ENCODE measurements around the gene TBC1D10A. TPM values are rescaled to one million over a fixed set of nuclear protein-coding genes. Genes with fewer than 3 reads are reported as not detected.

TBC1D10A gene
- total RNA-seq, 2 experiments from 2014 or later, result 20.5 to 21.1 TPM

- peak overlapping the region; percentile 94 for H3K27ac Mint-ChIP-seq
- POLR2A ChIA-PET, result interaction anchor here (4.3 kb wide), 1 partner anchor 8 kb away, joined by 20 read pairs; no protein-coding TSS in a partner anchor
- peaks cover 1% of the 10 kb centered on the region for H3K27me3 Mint-ChIP-seq
- CTCF ChIA-PET, result interaction anchor here (1.0 to 3.6 kb wide), 2 partner anchors 47 to 136 kb away, joined by 4 to 10 read pairs; no protein-coding TSS in a partner anchor
- no peak for ATAC-seq
- H3K4me1 Mint-ChIP-seq (ENCODE audit: low read depth), result peaks cover 46% of the 10 kb centered on the region
- peaks cover 54% of the 10 kb centered on the region for H3K36me3 Mint-ChIP-seq (ENCODE audit: low read depth)
- no peak for TF ChIP-seq CTCF (IDR thresholded peaks at IDR 0.05)
- no peaks in the 10 kb centered on the region for H3K9me3 Mint-ChIP-seq
- no peak for DNase-seq
- intact Hi-C loops (cut with micrococcal nuclease), result no loop called here
- peak overlapping the region; percentile 97 for H3K4me3 Mint-ChIP-seq
These were observed 82.7 kb downstream of the TBC1D10A start for GRCh38 chr22:30244066-30244465.

GRCh38 chr22:30243661-30244060, 83.1 kb downstream of the TBC1D10A start:
- Mint-ChIP-seq H3K27me3 (peaks cover 1% of the 10 kb centered on the region), H3K4me3 (peak overlapping the region; percentile 97), H3K27ac (peak overlapping the region; percentile 94), H3K36me3 (ENCODE audit: low read depth) (peaks cover 54% of the 10 kb centered on the region), H3K9me3 (no peaks in the 10 kb centered on the region), H3K4me1 (ENCODE audit: low read depth) (peaks cover 45% of the 10 kb centered on the region)
- CTCF ChIA-PET, result interaction anchor here (1.0 to 3.6 kb wide), 2 partner anchors 48 to 136 kb away, joined by 4 to 10 read pairs; no protein-coding TSS in a partner anchor
- POLR2A ChIA-PET, result interaction anchor here (4.3 kb wide), 1 partner anchor 7 kb away, joined by 20 read pairs; no protein-coding TSS in a partner anchor
- intact Hi-C loops (cut with micrococcal nuclease), result no loop called here
- TF ChIP-seq CTCF (IDR thresholded peaks at IDR 0.05), result no peak
- DNase-seq (no peak), ATAC-seq (no peak)

Other genes starting within 250 kb of the TBC1D10A start
- gene HORMAD2, start 246.5 kb downstream of the TBC1D10A start, total RNA-seq, result not detected
- gene LIF, start 80.2 kb downstream of the TBC1D10A start, total RNA-seq, result 100 to 1,000 TPM; 160 to 161 TPM
- 10 to 100 TPM; 44.3 to 45.7 TPM for gene OSM, start 60.1 kb downstream of the TBC1D10A start, total RNA-seq
- 1 to 10 TPM; 4.2 to 5.1 TPM for gene CASTOR1, start 37.4 kb downstream of the TBC1D10A start, total RNA-seq
- gene SF3A1, start 30.0 kb upstream of the TBC1D10A start, total RNA-seq, result 100 to 1,000 TPM; 252 to 262 TPM
- 1 to 10 TPM; 2.2 to 2.4 TPM for gene CCDC157, start 30.1 kb upstream of the TBC1D10A start, total RNA-seq
- gene RNF215, start 60.5 kb upstream of the TBC1D10A start, total RNA-seq, result 1 to 10 TPM; 7.1 to 7.2 TPM
- gene SEC14L2, start 70.1 kb upstream of the TBC1D10A start, total RNA-seq, result 10 to 100 TPM; 15.1 to 15.4 TPM
- gene MTFP1, start 98.8 kb upstream of the TBC1D10A start, total RNA-seq, result 10 to 100 TPM; 89.8 to 93.8 TPM
- not detected for gene SEC14L3, start 145.1 kb upstream of the TBC1D10A start, total RNA-seq
- gene SEC14L4, start 178.8 kb upstream of the TBC1D10A start, total RNA-seq, result not detected
- gene SEC14L6, start 219.8 kb upstream of the TBC1D10A start, total RNA-seq, result not detected
- not detected for gene GAL3ST1, start 247.7 kb upstream of the TBC1D10A start, total RNA-seq